ENCODE data around the gene PTGER1. TPM values are rescaled to one million over a fixed set of nuclear protein-coding genes. Genes with fewer than 3 reads are reported as not detected.

Gene PTGER1
- total and polyA plus RNA-seq, 2 donors (not counting 1 experiment from before 2014, with no cell fraction given), result 0.27 TPM; not detected in 1

DNA sequence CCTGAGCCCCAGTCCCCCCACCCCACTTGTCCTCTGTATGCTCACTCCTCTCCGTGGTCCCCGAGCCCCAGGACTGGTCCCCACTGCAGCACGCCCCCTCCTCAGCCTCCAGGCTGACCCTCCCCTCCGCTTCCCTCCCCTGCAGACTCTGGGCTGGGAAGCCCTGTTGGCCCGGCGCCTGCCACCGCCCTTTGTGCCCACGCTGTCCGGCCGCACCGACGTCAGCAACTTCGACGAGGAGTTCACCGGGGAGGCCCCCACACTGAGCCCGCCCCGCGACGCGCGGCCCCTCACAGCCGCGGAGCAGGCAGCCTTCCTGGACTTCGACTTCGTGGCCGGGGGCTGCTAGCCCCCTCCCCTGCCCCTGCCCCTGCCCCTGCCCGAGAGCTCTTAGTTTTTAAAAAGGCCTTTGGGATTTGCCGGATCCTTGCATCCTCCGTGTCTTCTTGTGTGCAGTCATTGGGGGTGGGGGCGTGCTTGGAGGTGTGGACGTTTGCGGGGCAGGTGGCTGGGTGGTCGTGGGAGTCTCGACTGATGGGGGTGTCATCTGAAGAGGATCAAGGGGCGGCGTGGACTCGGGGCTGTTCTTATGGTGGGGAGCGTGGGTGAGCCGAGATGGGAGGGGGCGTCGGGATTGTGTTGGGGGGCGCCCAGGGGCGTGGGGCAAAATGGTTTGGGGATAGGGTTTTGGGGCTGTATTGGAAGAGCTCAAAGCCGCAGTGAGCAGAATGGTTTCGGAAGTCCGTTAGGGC, 3.5 kb downstream of the PTGER1 start:
- peaks cover 0 to 33% of the 10 kb centered on the region in 2 experiments for H3K36me3 ChIP-seq (replicated peaks in 1 of 2; ENCODE audit: control extremely low read depth in 1 of 2, control insufficient read depth in 1 of 2, extremely low read depth in 1 of 2, insufficient read depth in 2 of 2, low read length in 1 of 2)
- CTCF ChIA-PET, result interaction anchor here (0.6 to 2.6 kb wide), 10 partner anchors 17 to 335 kb away, joined by 3 to 21 read pairs (median 4); partner anchors contain the start of genes GIPC1 and PKN1

More for the DNA sequence above, 3.5 kb downstream of the PTGER1 start:
- H3K4me1 Mint-ChIP-seq, result peaks cover 27% of the 10 kb centered on the region
- H3K27ac Mint-ChIP-seq, result no peak overlapping the region
- peaks cover 26% of the 10 kb centered on the region for H3K27me3 Mint-ChIP-seq
- Histone ChIP-seq H3K9ac (ENCODE audit: low read length) (no peak overlapping the region), H3K4me2 (replicated peaks; ENCODE audit: low read depth, low read length, poor library complexity, severe bottlenecking) (peak overlapping the region; percentile 89), H4K20me1 (ENCODE audit: control insufficient read depth, insufficient read depth, low read length, poor library complexity, severe bottlenecking) (peaks cover 8% of the 10 kb centered on the region), H3K79me2 (ENCODE audit: control insufficient read depth, insufficient read depth, low read length) (no peaks in the 10 kb centered on the region), H3K9me3 (ENCODE audit: control extremely low read depth in 1 of 3, control insufficient read depth in 2 of 3, insufficient read depth in 1 of 3, low read length in 2 of 3) (peaks cover 0 to 6% (median 0%) of the 10 kb centered on the region in 3 donors), H3K4me1 (ENCODE audit: control insufficient read depth in 2 of 2, insufficient read depth in 2 of 2, low read length in 2 of 2) (peaks cover 21 to 27% of the 10 kb centered on the region in 2 donors), H2AFZ (ENCODE audit: insufficient read depth, low read depth, low read length, poor library complexity, severe bottlenecking) (peak overlapping the region; percentile 59), H3K4me3 (ENCODE audit: control extremely low read depth in 1 of 5, extremely low read depth in 1 of 5, insufficient read depth in 1 of 5, low read depth in 2 of 5, low read length in 4 of 5) (no peak overlapping the region), H3K27ac (ENCODE audit: low read length in 2 of 2) (no peak overlapping the region), H3K27me3 (replicated peaks in 1 of 4; ENCODE audit: control extremely low read depth in 1 of 4, control insufficient read depth in 3 of 4, insufficient read depth in 4 of 4, low read length in 3 of 4) (peaks cover 0 to 28% (median 14%) of the 10 kb centered on the region in 4 experiments)
- intact Hi-C loops (cut with micrococcal nuclease), result loop anchor here (1.0 to 2.0 kb wide), 3 partner anchors 39 to 335 kb away; partner anchors contain the start of genes ASF1B and DDX39A
- ATAC-seq (ENCODE audit: low read depth) (no peak), DNase-seq (peak; percentile 25)
- POLR2A ChIA-PET, result interaction anchor here (0.6 to 0.8 kb wide), 2 partner anchors 31 to 40 kb away, joined by 3 to 9 read pairs; no protein-coding TSS in a partner anchor
- 83% methylated on average over 46 of the region's 46 CpGs for WGBS (ENCODE audit: insufficient coverage)
- H3K9me3 Mint-ChIP-seq (ENCODE audit: insufficient read depth), result no peaks in the 10 kb centered on the region
- no peak for TF ChIP-seq EZH2 (IDR thresholded peaks at IDR 0.05; ENCODE audit: borderline replicate concordance, insufficient read depth, low read depth, low read length, poor library complexity, severe bottlenecking)
- TF ChIP-seq, protein P1, sequence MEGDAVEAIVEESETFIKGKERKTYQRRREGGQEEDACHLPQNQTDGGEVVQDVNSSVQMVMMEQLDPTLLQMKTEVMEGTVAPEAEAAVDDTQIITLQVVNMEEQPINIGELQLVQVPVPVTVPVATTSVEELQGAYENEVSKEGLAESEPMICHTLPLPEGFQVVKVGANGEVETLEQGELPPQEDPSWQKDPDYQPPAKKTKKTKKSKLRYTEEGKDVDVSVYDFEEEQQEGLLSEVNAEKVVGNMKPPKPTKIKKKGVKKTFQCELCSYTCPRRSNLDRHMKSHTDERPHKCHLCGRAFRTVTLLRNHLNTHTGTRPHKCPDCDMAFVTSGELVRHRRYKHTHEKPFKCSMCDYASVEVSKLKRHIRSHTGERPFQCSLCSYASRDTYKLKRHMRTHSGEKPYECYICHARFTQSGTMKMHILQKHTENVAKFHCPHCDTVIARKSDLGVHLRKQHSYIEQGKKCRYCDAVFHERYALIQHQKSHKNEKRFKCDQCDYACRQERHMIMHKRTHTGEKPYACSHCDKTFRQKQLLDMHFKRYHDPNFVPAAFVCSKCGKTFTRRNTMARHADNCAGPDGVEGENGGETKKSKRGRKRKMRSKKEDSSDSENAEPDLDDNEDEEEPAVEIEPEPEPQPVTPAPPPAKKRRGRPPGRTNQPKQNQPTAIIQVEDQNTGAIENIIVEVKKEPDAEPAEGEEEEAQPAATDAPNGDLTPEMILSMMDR (IDR thresholded peaks at IDR 0.05), result no peak
- H3K4me3 Mint-ChIP-seq, result peak overlapping the region; percentile 61
